ENCODE results near the gene GPX8. TPM values are rescaled to one million over a fixed set of nuclear protein-coding genes. Genes with fewer than 3 reads are reported as not detected.
A peak's percentile ranks its signal among the peaks of the same experiment; 100 is the strongest.

Gene GPX8
- total and polyA plus RNA-seq, 10 of the 15 experiments (the other 5 are each of a cell fraction or from before 2014, with no cell fraction given), result 0.11 TPM; not detected in 9

- TF ChIP-seq, protein P1, sequence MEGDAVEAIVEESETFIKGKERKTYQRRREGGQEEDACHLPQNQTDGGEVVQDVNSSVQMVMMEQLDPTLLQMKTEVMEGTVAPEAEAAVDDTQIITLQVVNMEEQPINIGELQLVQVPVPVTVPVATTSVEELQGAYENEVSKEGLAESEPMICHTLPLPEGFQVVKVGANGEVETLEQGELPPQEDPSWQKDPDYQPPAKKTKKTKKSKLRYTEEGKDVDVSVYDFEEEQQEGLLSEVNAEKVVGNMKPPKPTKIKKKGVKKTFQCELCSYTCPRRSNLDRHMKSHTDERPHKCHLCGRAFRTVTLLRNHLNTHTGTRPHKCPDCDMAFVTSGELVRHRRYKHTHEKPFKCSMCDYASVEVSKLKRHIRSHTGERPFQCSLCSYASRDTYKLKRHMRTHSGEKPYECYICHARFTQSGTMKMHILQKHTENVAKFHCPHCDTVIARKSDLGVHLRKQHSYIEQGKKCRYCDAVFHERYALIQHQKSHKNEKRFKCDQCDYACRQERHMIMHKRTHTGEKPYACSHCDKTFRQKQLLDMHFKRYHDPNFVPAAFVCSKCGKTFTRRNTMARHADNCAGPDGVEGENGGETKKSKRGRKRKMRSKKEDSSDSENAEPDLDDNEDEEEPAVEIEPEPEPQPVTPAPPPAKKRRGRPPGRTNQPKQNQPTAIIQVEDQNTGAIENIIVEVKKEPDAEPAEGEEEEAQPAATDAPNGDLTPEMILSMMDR (IDR thresholded peaks at IDR 0.05 in 2 of 3, conservative IDR thresholded peaks at IDR 0.05 in 1 of 3; ENCODE audit: control insufficient read depth in 2 of 3, extremely low read depth in 1 of 3, insufficient read depth in 1 of 3, low read depth in 3 of 3, low read length in 3 of 3), result no peak
- TF ChIP-seq SKIL (IDR thresholded peaks at IDR 0.05; ENCODE audit: low read depth, poor library complexity, severe bottlenecking), result no peak
- TF ChIP-seq STAT3 (IDR thresholded peaks at IDR 0.05; ENCODE audit: low read depth, low read length), result no peak
Measured at GRCh38 chr5:55175781-55176175, 15.8 kb downstream of the GPX8 start (continued).

GRCh38 chr5:55176176-55176818 is 16.3 kb downstream of the GPX8 start:
- Histone ChIP-seq H3K36me3 (ENCODE audit: control insufficient read depth in 2 of 2, insufficient read depth in 2 of 2, low read length in 1 of 2) (no peaks in the 10 kb centered on the region), H3K4me3 (no peak overlapping the region), H2AFZ (ENCODE audit: control insufficient read depth, low read depth, low read length) (no peak overlapping the region), H4K20me1 (ENCODE audit: control insufficient read depth, insufficient read depth) (no peaks in the 10 kb centered on the region), H3K79me2 (ENCODE audit: control insufficient read depth, insufficient read depth, low read length) (no peaks in the 10 kb centered on the region), H3K9me3 (replicated peaks; ENCODE audit: control insufficient read depth, insufficient read depth, low read length) (no peaks in the 10 kb centered on the region; the same call in 2 of the 3 replicates), H3K4me1 (ENCODE audit: control insufficient read depth, insufficient read depth, low read length) (peaks cover 9% of the 10 kb centered on the region), H3K9ac (ENCODE audit: control insufficient read depth, insufficient read depth, low read length) (no peak overlapping the region), H3K27ac (ENCODE audit: control insufficient read depth, insufficient read depth) (no peak overlapping the region), H3K4me2 (ENCODE audit: control insufficient read depth, insufficient read depth) (peak overlapping the region; percentile 47), H3K27me3 (replicated peaks in 1 of 2; ENCODE audit: control insufficient read depth in 2 of 2, insufficient read depth in 2 of 2, low read length in 1 of 2) (peaks cover 3 to 21% of the 10 kb centered on the region in 2 experiments; a peak in 3 of 4 replicates)
- FAIRE-seq (no peak), ATAC-seq (peak; percentile 20; the same call in 2 of the 3 replicates), DNase-seq (ENCODE audit: low read depth, low spot score) (no peak)
- WGBS (ENCODE audit: insufficient coverage, insufficient replicate concordance, low lambda C conversion rate, missing lambda C conversion rate), result 2% methylated on average over 44 of the region's 44 CpGs
- POLR2A ChIA-PET, result no interaction called here
- in situ Hi-C loops (cut with MboI) (loop anchor here (10.0 kb wide), 1 partner anchor 1019 kb away; no protein-coding TSS in a partner anchor), intact Hi-C loops (cut with micrococcal nuclease; ENCODE audit: unreplicated experiment) (loop anchor here (10.0 kb wide), 2 partner anchors 729 to 1089 kb away; no protein-coding TSS in a partner anchor)
- RAD21 ChIA-PET (ENCODE audit: unreplicated experiment), result no interaction called here
- no TSS peak for BruUV-seq (replicated peaks)
- SMC1A ChIA-PET (ENCODE audit: uncharacterized antibody, unreplicated experiment), result interaction anchor here (0.6 kb wide), 1 partner anchor 1516 kb away, joined by 3 read pairs; no protein-coding TSS in a partner anchor
- TF ChIP-seq MYC (IDR thresholded peaks at IDR 0.05; ENCODE audit: insufficient read depth, insufficient read length, insufficient replicate concordance, low read length, severe bottlenecking) (no peak), HDAC6 (IDR thresholded peaks at IDR 0.05; ENCODE audit: unreplicated experiment) (peak; percentile 10), SMARCA5 (IDR thresholded peaks at IDR 0.05) (no peak), SIN3A (IDR thresholded peaks at IDR 0.05; ENCODE audit: low read depth, low read length) (no peak), SREBF2 (IDR thresholded peaks at IDR 0.05; ENCODE audit: low read length) (no peak), ZZZ3 (IDR thresholded peaks at IDR 0.05; ENCODE audit: control insufficient read depth, insufficient read length, low read depth) (no peak), EED (IDR thresholded peaks at IDR 0.05; ENCODE audit: low read depth) (no peak), RBBP5 (conservative IDR thresholded peaks at IDR 0.05) (no peak)
- TF ChIP-seq, protein P2, sequence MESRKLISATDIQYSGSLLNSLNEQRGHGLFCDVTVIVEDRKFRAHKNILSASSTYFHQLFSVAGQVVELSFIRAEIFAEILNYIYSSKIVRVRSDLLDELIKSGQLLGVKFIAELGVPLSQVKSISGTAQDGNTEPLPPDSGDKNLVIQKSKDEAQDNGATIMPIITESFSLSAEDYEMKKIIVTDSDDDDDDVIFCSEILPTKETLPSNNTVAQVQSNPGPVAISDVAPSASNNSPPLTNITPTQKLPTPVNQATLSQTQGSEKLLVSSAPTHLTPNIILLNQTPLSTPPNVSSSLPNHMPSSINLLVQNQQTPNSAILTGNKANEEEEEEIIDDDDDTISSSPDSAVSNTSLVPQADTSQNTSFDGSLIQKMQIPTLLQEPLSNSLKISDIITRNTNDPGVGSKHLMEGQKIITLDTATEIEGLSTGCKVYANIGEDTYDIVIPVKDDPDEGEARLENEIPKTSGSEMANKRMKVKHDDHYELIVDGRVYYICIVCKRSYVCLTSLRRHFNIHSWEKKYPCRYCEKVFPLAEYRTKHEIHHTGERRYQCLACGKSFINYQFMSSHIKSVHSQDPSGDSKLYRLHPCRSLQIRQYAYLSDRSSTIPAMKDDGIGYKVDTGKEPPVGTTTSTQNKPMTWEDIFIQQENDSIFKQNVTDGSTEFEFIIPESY (IDR thresholded peaks at IDR 0.05), result no peak
- CTCF ChIA-PET, result interaction anchor here (1.2 to 1.3 kb wide), 2 partner anchors 9 to 30 kb away, joined by 3 to 4 read pairs; no protein-coding TSS in a partner anchor

Measured in GM12878 (cell line).